GM19240 (cell line): ENCODE results near the gene LYST.
"Not testable (repeated sequence)": the region's sequence is repeated elsewhere in the genome, so short reads cannot be mapped to it uniquely, and the experiment has no call there.

Experiments
- DNase-seq: peaks from one replicate; pipeline ENCODE4 v3.0.0; 2011; ENCODE audit warnings: low spot score; ENCODE audit not compliant: insufficient read length

LYST gene

GRCh38 chr1:235642011-235642942 lies 224.4 kb downstream of the LYST start:
- DNase-seq: no peak

DNA sequence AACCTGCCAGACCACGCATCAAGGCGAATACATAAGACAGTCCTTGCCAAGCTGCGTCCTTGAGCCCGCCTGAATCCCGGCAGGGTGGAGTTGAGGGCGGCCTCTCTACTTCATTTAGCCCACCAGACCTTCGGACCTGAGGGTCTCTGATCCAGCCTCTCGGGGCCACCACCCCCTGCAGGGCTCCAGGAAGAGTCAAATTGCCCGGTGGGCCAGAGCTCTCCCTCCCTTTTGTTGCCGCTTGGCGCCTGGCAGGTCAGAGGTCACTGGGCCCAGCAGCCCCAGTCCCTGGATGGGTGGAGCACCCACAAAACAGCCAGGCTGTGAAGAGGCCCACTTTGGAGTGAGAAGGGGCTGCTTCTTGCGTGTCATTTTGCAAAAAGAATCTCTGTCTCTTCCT lies 226.1 kb downstream of the LYST start:
- no peak for DNase-seq

GRCh38 chr1:235639226-235640205 lies 227.2 kb downstream of the LYST start:
- no peak for DNase-seq

GRCh38 chr1:235638612-235639011 lies 228.1 kb downstream of the LYST start:
- not testable (repeated sequence) for DNase-seq

GRCh38 chr1:235637756-235638534 lies 228.8 kb downstream of the LYST start:
- DNase-seq: no peak

DNA sequence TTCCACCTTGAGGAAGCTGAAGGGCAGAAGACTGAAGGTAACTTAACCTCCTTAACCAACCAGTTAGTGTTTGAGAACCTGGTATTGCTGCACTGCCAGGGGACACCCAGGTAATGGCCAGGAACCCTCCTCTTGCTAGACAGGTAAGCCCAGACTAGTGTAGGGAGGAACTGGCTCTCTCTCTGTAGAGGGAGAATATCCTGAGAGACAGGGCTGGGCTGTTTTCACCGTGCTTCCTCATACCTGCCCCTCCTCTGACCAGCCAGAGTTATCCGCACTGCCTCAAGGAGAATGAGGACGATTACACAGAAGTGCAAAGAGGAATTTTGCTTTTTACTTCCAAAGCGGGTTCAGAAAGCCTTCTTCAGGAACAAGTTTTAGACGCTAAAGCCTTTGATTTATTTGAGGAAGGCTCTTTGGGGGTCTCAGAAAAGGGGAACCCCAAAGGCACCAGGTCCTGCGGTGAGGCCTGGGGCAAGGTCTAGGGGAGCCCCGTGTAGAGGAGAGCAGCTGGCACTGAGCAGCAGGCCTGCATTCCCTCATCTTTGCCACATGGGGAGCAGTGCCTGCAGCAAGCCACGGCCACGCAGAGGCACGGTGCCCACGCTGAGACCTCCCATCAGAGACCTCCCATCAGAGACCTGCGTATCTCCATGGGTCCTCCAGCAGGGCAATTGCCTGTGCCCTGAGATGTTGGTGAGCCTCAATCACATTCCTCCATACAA lies 230.6 kb downstream of the LYST start:
- DNase-seq: no peak

DNA sequence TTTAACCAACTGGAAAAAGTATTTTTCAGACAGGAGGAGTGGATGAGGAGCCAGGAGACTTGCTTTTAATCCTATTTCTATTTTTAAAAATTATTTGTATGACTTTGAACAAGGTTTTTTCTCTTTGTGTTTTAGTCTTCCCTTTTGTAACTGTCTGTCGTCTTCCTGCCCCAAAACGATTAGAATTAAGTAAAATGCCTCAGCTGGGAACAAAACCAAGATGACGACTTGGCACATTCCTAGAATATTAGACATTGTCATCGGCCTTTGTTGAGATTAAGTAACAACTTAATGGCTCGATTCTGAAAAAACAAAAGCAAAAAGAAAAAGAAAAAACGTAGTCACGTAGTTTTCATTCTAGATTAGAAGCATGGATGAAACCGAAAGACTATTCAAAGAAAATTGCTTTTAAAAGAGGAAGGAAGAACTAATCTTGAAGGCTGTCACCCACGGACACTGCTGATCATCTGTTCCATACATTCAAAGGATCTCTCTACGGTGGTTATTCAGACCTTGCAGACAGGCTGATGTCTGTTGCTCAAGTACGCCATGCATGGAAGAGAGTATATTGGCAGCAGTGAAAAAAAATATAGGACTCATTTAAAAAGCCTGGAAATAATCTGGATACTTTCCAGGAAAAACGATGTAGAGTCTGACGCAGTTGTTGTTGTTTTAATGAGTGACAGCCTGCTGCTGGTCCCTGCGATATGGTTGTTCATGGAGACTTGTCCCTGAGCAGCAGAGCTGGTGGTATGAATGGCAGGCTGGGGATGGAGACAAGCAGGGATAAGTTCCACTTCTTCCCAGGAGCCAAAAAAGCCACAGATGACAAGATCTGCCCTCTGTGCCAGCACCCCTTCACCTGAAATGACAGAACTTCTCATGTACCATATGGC lies 234.0 kb downstream of the LYST start:
- DNase-seq: peak; percentile 54

GRCh38 chr1:235631816-235632215 lies 234.9 kb downstream of the LYST start:
- DNase-seq: no peak

- DNase-seq: no peak
Measured at GRCh38 chr1:235628316-235629005, 238.2 kb downstream of the LYST start.

GRCh38 chr1:235625831-235626230 lies 240.9 kb downstream of the LYST start:
- no peak for DNase-seq

DNA sequence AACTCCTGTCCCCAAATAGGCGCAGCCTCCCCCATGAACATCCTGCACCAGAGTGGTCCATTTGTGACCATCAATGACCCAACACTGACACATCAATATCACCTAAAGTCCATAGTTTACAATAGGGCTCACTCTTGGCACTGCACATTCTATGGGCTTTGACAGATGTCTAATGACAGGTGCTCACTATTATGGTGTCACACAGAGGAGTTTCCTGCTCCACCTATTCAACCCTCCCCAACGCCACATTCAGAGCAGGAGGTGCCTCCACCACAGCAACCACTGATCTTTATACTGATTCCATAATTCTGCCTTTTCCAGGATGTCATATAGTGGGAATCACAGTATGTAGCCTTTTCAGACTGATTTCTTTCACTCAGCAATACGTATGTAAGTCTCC lies 241.4 kb downstream of the LYST start:
- DNase-seq: no peak

DNA sequence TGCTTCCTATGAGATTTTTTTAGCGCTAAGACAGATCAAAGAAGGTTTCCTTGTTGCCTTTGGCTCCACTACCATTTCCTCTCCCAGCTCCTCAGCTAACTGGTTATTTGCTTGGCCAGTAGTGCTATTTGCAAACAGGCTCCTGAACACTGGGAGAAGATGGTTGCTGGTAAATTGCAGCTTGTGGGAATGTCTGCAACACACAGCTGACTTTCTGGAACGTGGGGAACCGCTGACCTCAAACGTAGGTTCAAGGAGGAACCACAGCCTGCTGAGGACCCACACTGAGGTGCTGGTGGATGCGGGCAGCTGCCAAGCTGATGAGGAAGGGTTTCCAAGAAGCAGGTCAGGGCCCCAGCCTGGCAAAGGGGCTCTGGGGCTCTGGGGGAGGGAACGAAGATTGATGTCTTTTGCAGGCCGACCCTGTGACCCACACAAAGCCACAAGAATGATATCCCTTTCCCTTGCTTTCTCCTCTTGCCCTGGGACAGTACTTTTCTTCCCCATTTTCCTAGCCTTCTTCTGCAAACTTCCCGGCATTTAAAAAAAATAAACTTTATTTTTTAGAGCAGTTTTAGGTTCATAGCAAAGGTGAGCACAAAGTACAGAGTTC lies 241.9 kb downstream of the LYST start:
- no peak for DNase-seq

DNA sequence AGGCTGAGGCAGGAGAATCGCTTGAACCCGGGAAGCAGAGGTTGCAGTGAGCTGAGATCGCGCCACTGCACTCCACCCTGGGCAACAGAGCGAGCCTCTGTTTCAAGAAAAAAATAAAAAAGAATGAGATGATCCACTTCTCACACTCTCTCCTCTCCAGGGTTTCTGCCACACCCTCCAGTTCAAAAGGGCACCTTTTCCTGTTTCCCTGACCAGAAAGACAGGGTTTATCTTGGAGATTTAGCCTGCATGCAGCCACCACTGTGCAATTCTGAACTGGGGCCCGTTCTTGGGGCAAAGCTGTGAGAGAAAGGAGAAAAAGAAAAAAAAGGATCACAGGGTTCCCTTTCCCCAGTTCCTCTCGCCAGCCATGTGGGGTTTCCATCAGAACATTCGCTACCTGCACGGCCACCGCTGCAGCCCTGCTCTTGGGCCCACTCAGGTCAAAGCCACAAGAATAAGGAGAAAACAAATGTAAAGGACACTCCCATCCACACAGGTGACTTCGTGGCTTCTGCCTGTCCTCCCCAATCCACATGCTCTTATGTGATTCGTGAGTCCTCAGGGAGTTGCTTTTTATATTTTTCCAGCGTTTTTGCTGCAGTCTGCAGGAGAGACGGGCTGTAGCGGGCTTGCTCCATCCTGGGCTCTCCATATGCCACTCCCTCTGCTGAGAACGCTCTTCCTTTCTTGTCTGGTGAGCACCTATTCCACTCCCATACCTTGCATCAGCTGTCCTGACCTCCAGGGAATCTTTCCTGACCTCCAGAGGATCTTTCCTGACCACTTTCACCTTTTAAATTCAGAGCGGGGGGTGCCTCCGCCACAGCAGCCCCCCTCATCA lies 243.5 kb downstream of the LYST start:
- DNase-seq: no peak

- DNase-seq: not testable (repeated sequence)
Measured at GRCh38 chr1:235619149-235619548, 247.6 kb downstream of the LYST start.

- DNase-seq: no peak
Measured at GRCh38 chr1:235617808-235618207, 248.9 kb downstream of the LYST start.

- DNase-seq: no peak
Measured at GRCh38 chr1:235617140-235617539, 249.6 kb downstream of the LYST start.

DNA sequence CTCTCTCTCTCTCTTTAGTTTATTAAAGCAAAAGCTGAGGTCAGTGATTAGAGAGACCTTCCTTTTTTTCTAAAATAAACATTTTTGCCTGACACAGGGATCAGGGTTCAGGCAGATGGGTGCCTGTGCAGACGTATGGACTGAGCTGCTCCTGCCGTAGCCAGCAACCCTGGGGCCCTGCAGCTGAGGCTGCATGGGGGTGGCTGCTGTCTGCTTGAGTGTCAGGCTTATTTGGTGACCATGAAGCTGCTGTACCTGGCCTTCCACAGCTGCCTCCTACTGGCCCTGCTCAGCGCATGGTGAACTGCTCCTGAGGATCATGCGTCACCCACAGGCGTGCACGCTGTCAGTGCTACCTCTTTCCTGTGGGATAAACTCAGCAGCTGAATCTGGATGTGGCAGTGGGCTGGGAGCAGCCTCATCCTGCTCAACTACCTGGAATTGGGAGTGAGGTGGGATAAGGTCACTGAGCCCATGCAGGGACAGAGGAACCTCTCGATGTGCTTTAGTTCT lies 252.2 kb downstream of the LYST start:
- DNase-seq: no peak
